Endothelial cell of umbilical vein (primary cell): ENCODE measurements around the gene STK10. TPM values are rescaled to one million over a fixed set of nuclear protein-coding genes. Genes with fewer than 3 reads are reported as not detected.

Experiments
- BruUV-seq: library from RNA; stranded (reverse); fragments of 400-500 nt; replicated peaks from 2 replicates; lab custom pipeline; 2021; lab: Mats Ljungman, UMichigan
- CTCF ChIA-PET: fragments of 300-600, 350-600 bp; sonication (Branson Sonifier 250); formaldehyde crosslinking; loops from one replicate; lab custom pipeline; 2021; ENCODE audit warnings: antibody characterized with exemption, inconsistent platforms; lab: Charles Lee
- POLR2A ChIA-PET: fragments of 300-600, 350-600 bp; sonication (Branson Sonifier 250); formaldehyde crosslinking; loops from one replicate; lab custom pipeline; 2021; ENCODE audit warnings: antibody characterized with exemption, inconsistent platforms; lab: Charles Lee
- DNase-seq: peaks from one replicate; pipeline ENCODE4 v3.0.0-alpha.2; 2011; ENCODE audit warnings: low read depth, low spot score
- FAIRE-seq: peaks from 2 replicates; lab custom pipeline; 2011; peaks lifted over from hg19 to GRCh38; lab: Jason Lieb, UNC
- H2AFZ ChIP-seq: 2 replicates; pipeline ENCODE4 v1.6.0; 2012; ENCODE audit warnings: low read depth, low read length, control low read depth, inconsistent platforms
- H3K27ac ChIP-seq: 2 replicates; pipeline ENCODE4 v1.5.1; 2011; ENCODE audit warnings: low read depth, mild to moderate bottlenecking, control low read depth, low read length, moderate library complexity; ENCODE audit not compliant: insufficient read depth
- H3K27me3 ChIP-seq, 2 experiments: 2 replicates each; pipeline versions ENCODE4 v1.6.0 to v1.6.1; 2011; ENCODE audit warnings: low read length in 2 of 2, mixed read lengths in 1 of 2; ENCODE audit not compliant: control insufficient read depth in 2 of 2, insufficient read depth in 2 of 2
- H3K36me3 ChIP-seq, 2 experiments: 2 replicates in 1 of 2; 3 replicates in 1 of 2; pipeline ENCODE4 v1.5.1; 2011; ENCODE audit warnings: low read length in 2 of 2, mild to moderate bottlenecking in 1 of 2, moderate library complexity in 1 of 2; ENCODE audit not compliant: control insufficient read depth in 2 of 2, insufficient read depth in 2 of 2; ENCODE audit errors: extremely low read depth in 1 of 2
- H3K4me1 ChIP-seq: 3 replicates; pipeline ENCODE4 v1.5.1; 2011; ENCODE audit warnings: mild to moderate bottlenecking, low read length; ENCODE audit not compliant: control insufficient read depth, insufficient read depth; ENCODE audit errors: extremely low read depth
- H3K4me2 ChIP-seq: 2 replicates; pipeline ENCODE4 v1.6.1; 2011; ENCODE audit warnings: low read length, control low read depth, mixed read lengths; ENCODE audit not compliant: insufficient read depth
- H3K4me3 ChIP-seq, 3 experiments: fragments of 200-600 bp in 1 of 3; sonication (generic), shearing (Covaris generic) in 1 of 3; replicated peaks in 1 of 3; 2 replicates each; pipeline ENCODE4 v1.5.1; 2011 to 2016; ENCODE audit warnings: control low read depth in 3 of 3, low read length in 3 of 3, mild to moderate bottlenecking in 2 of 3, inconsistent platforms in 1 of 3, low read depth in 1 of 3, moderate library complexity in 1 of 3; ENCODE audit not compliant: insufficient read depth in 1 of 3
- H3K79me2 ChIP-seq: 2 replicates; pipeline ENCODE4 v1.6.0; 2012; ENCODE audit warnings: low read length, inconsistent platforms; ENCODE audit not compliant: control insufficient read depth, insufficient read depth
- H3K9ac ChIP-seq: replicated peaks from 2 replicates; pipeline ENCODE3; 2011; ENCODE audit warnings: low read length, control low read depth; ENCODE audit not compliant: insufficient read depth; ENCODE audit errors: extremely low read depth
- H3K9me1 ChIP-seq: replicated peaks from 3 replicates; pipeline ENCODE4 v1.6.0; 2011; ENCODE audit warnings: mild to moderate bottlenecking, low read length; ENCODE audit not compliant: control insufficient read depth, insufficient read depth; ENCODE audit errors: extremely low read depth
- H3K9me3 ChIP-seq: replicated peaks from 2 replicates; pipeline ENCODE4 v1.5.1; 2012; ENCODE audit warnings: low read length, inconsistent platforms; ENCODE audit not compliant: control insufficient read depth, insufficient read depth
- H4K20me1 ChIP-seq: replicated peaks from 2 replicates; pipeline ENCODE3; 2011; ENCODE audit warnings: mild to moderate bottlenecking, low read length; ENCODE audit not compliant: control insufficient read depth, insufficient read depth; ENCODE audit errors: extremely low read depth
- CTCF ChIP-seq, 2 donors: IDR thresholded peaks; 1 replicate in 1 of 2; 2 replicates in 1 of 2; pipeline ENCODE4 v1.5.1; 2011; ENCODE audit warnings: low read length in 2 of 2, mild to moderate bottlenecking in 2 of 2, moderate library complexity in 2 of 2, control low read depth in 1 of 2, inconsistent platforms in 1 of 2, low read depth in 1 of 2; ENCODE audit not compliant: insufficient read depth in 1 of 2; ENCODE audit errors: extremely low read depth in 1 of 2
- EZH2 ChIP-seq: IDR thresholded peaks from 2 replicates; pipeline ENCODE4 v1.6.1; 2012; ENCODE audit warnings: borderline replicate concordance, low read depth, mild to moderate bottlenecking, moderate library complexity, low read length, inconsistent platforms; ENCODE audit not compliant: severe bottlenecking
- FOS ChIP-seq: IDR thresholded peaks from 2 replicates; pipeline ENCODE4 v1.6.1; 2011; ENCODE audit warnings: mild to moderate bottlenecking, low read length, moderate library complexity, borderline replicate concordance; ENCODE audit not compliant: insufficient read depth
- GATA2 ChIP-seq: IDR thresholded peaks from 2 replicates; pipeline ENCODE4 v1.7.0; 2011; ENCODE audit warnings: low read depth, mild to moderate bottlenecking, moderate library complexity, mixed read lengths, low read length; ENCODE audit not compliant: insufficient read length, insufficient read depth
- JUN ChIP-seq: IDR thresholded peaks from 2 replicates; pipeline ENCODE4 v1.6.1; 2011; ENCODE audit warnings: borderline replicate concordance, low read depth; ENCODE audit not compliant: insufficient read length, insufficient read depth
- MAX ChIP-seq: IDR thresholded peaks from 2 replicates; pipeline ENCODE4 v1.6.1; 2011; ENCODE audit not compliant: insufficient read depth, insufficient read length
- MYC ChIP-seq: IDR thresholded peaks from one replicate; pipeline ENCODE4 v1.6.1; 2011; ENCODE audit warnings: mild to moderate bottlenecking, low read depth, low read length
- POLR2A ChIP-seq: IDR thresholded peaks from 2 replicates; pipeline ENCODE4 v1.6.1; 2012; ENCODE audit warnings: low read depth, mild to moderate bottlenecking, control low read depth, low read length
- POLR2AphosphoS5 ChIP-seq: IDR thresholded peaks from 2 replicates; pipeline ENCODE4 v1.6.1; 2012; ENCODE audit warnings: low read depth, mild to moderate bottlenecking, control low read depth, low read length, moderate library complexity; ENCODE audit not compliant: insufficient read depth
- dilution Hi-C: fragments of 300-500 bp; cut with MboI; formaldehyde crosslinking; loops from one replicate; pipeline ENCODE4 v1.15.0; 2019; ENCODE audit warnings: low sequenced_read_pairs; ENCODE audit not compliant: extremely low pct_ligation_motif_present
- intact Hi-C: fragments of 100-400 bp; cut with micrococcal nuclease; formaldehyde crosslinking; loops from one replicate; pipeline ENCODE4 v1.10.0; 2022
- polyA plus RNA-seq, 4 experiments: library from polyadenylated mRNA; depleted of rRNA in 3 of 4; stranded (reverse) in 3 of 4; unstranded in 1 of 4; fragments of >200 nt; gene quantifications; 2 replicates each; pipeline versions ENCODE4 v1.2.1 to v1.2.3, GENCODE V29; 2011 to 2012; ENCODE audit warnings: missing spikeins in 1 of 4
- total RNA-seq: library from RNA; stranded (reverse); gene quantifications from 2 replicates; pipeline ENCODE4 v1.2.3, GENCODE V29; 2021

Gene STK10
- total and polyA plus RNA-seq, 2 donors (not counting 3 experiments of a cell fraction or from before 2014, with no cell fraction given): 16.9 to 47.2 TPM

GRCh38 chr5:172193872-172194271, 5.8 kb upstream of the STK10 start, which contains the start of gene EFCAB9:
EFCAB9 (plus strand) TSS chr5:172194172; CDS start chr5:172194173, 1 bp downstream.
- FAIRE-seq (no peak), DNase-seq (no peak)
- Histone ChIP-seq H3K9ac (no peak within 1 kb of the TSS), H4K20me1 (no peaks in the 10 kb centered on the region), H3K36me3 (no peaks in the 10 kb centered on the region), H2AFZ (no peak within 1 kb of the TSS), H3K79me2 (no peaks in the 10 kb centered on the region), H3K9me3 (no peaks in the 10 kb centered on the region), H3K4me2 (no peak within 1 kb of the TSS), H3K27me3 (peaks cover 0 to 2% of the 10 kb centered on the region in 2 experiments), H3K4me3 (no peak within 1 kb of the TSS), H3K9me1 (no peaks in the 10 kb centered on the region), H3K4me1 (no peaks in the 10 kb centered on the region), H3K27ac (no peak within 1 kb of the TSS)
- intact Hi-C loops (no loop called here), dilution Hi-C loops (no loop called here)
- no peak for TF ChIP-seq POLR2AphosphoS5
- CTCF ChIA-PET: interaction anchor here (0.8 kb wide), 1 partner anchor 90 kb away, joined by 3 read pairs; no protein-coding TSS in a partner anchor
- BruUV-seq: no TSS peak
- POLR2A ChIA-PET: no interaction called here

GRCh38 chr5:172189693-172190296, 1.8 kb upstream of the STK10 start:
- H3K4me2 ChIP-seq: no peak overlapping the region
- POLR2A ChIA-PET: interaction anchor here (0.6 kb wide), 1 partner anchor 27 kb away, joined by 11 read pairs; no protein-coding TSS in a partner anchor
- no peak overlapping the region for H3K4me3 ChIP-seq
- H3K36me3 ChIP-seq: no peaks in the 10 kb centered on the region
- TF ChIP-seq MAX: no peak
- no peak for TF ChIP-seq POLR2A
- no peak for TF ChIP-seq JUN
- TF ChIP-seq MYC: no peak
- no peak for TF ChIP-seq EZH2
- no peak for TF ChIP-seq CTCF (IDR thresholded peaks at IDR 0.05; ENCODE audit: extremely low read depth in 1 of 2, insufficient read depth in 1 of 2, low read depth in 1 of 2, low read length in 2 of 2)
- TF ChIP-seq POLR2AphosphoS5: no peak
- no peak for TF ChIP-seq FOS
- no peak for TF ChIP-seq GATA2
- DNase-seq (no peak), FAIRE-seq (no peak)
- intact Hi-C loops: loop anchor here (2.0 to 5.0 kb wide), 3 partner anchors 47 to 263 kb away; partner anchors contain the start of gene SH3PXD2B
- CTCF ChIA-PET: interaction anchor here (0.6 to 5.0 kb wide), 24 partner anchors 15 to 281 kb away, joined by 3 to 142 read pairs (median 10); partner anchors contain the start of genes FBXW11 and UBTD2
- no peak overlapping the region for H3K27ac ChIP-seq
- dilution Hi-C loops: no loop called here
- peaks cover 14% of the 10 kb centered on the region for H3K79me2 ChIP-seq
- H2AFZ ChIP-seq: no peak overlapping the region
- peaks cover 16% of the 10 kb centered on the region for H3K4me1 ChIP-seq
- peaks cover 0 to 2% of the 10 kb centered on the region in 2 experiments for H3K27me3 ChIP-seq
- H3K9me3 ChIP-seq: no peaks in the 10 kb centered on the region
- no peaks in the 10 kb centered on the region for H3K9me1 ChIP-seq
- no peak overlapping the region for H3K9ac ChIP-seq
- H4K20me1 ChIP-seq: no peaks in the 10 kb centered on the region
- BruUV-seq: no TSS peak
